Epithelial cell of proximal tubule (primary cell): Measurements from ENCODE around the gene SHROOM3. TPM values are rescaled to one million over a fixed set of nuclear protein-coding genes. Genes with fewer than 3 reads are reported as not detected.
A peak's percentile ranks its signal among the peaks of the same experiment; 100 is the strongest.

Source experiments
- DNase-seq: peaks from one replicate; pipeline ENCODE4 v3.0.0-alpha.2; 2011; ENCODE audit warnings: low read depth
- H3K4me3 ChIP-seq: 2 replicates; pipeline ENCODE4 v1.5.1; 2011; ENCODE audit warnings: low read depth, mild to moderate bottlenecking, low read length
- total RNA-seq: library from RNA; depleted of rRNA; stranded (reverse); fragments of >200 nt; gene quantifications from 2 replicates; pipeline ENCODE4 v1.2.3, GENCODE V29; 2015
- TF ChIP-seq, protein P1 (sequence below): conservative IDR thresholded peaks from 2 replicates; pipeline ENCODE4 v1.5.1; 2012; ENCODE audit warnings: low read depth, mild to moderate bottlenecking, low read length

SHROOM3 gene
- total RNA-seq, 1 donor from 2014 or later, result 109 TPM

DNA sequence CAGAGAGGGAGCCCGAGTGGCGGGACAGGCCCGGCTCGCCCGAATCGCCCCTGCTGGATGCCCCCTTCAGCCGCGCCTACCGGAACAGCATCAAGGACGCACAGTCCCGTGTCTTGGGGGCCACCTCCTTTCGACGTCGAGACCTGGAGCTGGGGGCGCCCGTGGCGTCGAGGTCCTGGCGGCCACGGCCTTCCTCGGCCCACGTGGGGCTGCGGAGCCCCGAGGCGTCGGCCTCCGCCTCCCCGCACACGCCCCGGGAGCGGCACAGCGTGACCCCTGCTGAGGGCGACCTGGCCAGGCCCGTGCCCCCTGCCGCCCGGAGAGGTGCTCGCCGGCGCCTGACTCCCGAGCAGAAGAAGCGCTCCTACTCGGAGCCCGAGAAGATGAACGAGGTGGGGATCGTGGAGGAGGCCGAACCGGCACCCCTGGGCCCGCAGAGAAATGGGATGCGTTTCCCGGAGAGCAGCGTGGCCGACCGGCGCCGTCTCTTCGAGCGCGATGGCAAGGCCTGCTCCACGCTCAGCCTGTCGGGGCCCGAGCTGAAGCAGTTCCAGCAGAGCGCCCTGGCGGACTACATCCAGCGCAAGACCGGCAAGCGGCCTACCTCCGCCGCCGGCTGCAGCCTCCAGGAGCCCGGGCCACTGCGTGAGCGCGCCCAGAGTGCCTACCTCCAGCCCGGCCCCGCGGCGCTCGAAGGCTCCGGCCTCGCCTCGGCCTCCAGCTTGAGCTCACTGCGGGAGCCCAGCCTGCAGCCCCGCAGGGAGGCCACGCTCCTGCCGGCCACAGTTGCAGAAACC is 306.0 kb downstream of the SHROOM3 start:
- H3K4me3 ChIP-seq, result no peak overlapping the region
- DNase-seq, result no peak
- TF ChIP-seq, protein P1, sequence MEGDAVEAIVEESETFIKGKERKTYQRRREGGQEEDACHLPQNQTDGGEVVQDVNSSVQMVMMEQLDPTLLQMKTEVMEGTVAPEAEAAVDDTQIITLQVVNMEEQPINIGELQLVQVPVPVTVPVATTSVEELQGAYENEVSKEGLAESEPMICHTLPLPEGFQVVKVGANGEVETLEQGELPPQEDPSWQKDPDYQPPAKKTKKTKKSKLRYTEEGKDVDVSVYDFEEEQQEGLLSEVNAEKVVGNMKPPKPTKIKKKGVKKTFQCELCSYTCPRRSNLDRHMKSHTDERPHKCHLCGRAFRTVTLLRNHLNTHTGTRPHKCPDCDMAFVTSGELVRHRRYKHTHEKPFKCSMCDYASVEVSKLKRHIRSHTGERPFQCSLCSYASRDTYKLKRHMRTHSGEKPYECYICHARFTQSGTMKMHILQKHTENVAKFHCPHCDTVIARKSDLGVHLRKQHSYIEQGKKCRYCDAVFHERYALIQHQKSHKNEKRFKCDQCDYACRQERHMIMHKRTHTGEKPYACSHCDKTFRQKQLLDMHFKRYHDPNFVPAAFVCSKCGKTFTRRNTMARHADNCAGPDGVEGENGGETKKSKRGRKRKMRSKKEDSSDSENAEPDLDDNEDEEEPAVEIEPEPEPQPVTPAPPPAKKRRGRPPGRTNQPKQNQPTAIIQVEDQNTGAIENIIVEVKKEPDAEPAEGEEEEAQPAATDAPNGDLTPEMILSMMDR, result no peak

- no peak for DNase-seq
- TF ChIP-seq, protein P1, result no peak
- H3K4me3 ChIP-seq, result no peak overlapping the region
Observed at GRCh38 chr4:76741663-76742020, 306.6 kb downstream of the SHROOM3 start.

- no peak for DNase-seq
- H3K4me3 ChIP-seq, result no peak overlapping the region
- TF ChIP-seq, protein P1, result no peak
Observed at GRCh38 chr4:76744241-76744921, 309.4 kb downstream of the SHROOM3 start.

- H3K4me3 ChIP-seq, result no peak overlapping the region
- TF ChIP-seq, protein P1, result no peak
- no peak for DNase-seq
Observed at GRCh38 chr4:76745240-76745639, 310.2 kb downstream of the SHROOM3 start.

GRCh38 chr4:76747563-76747962 is 312.5 kb downstream of the SHROOM3 start:
- TF ChIP-seq, protein P1, result no peak
- no peak for DNase-seq
- H3K4me3 ChIP-seq, result no peak overlapping the region

GRCh38 chr4:76748649-76749048 is 313.6 kb downstream of the SHROOM3 start:
- no peak for DNase-seq
- TF ChIP-seq, protein P1, result peak; percentile 45
- H3K4me3 ChIP-seq, result no peak overlapping the region
